Measurements from ENCODE around the gene UBR4.

- TF ChIP-seq, protein P1, sequence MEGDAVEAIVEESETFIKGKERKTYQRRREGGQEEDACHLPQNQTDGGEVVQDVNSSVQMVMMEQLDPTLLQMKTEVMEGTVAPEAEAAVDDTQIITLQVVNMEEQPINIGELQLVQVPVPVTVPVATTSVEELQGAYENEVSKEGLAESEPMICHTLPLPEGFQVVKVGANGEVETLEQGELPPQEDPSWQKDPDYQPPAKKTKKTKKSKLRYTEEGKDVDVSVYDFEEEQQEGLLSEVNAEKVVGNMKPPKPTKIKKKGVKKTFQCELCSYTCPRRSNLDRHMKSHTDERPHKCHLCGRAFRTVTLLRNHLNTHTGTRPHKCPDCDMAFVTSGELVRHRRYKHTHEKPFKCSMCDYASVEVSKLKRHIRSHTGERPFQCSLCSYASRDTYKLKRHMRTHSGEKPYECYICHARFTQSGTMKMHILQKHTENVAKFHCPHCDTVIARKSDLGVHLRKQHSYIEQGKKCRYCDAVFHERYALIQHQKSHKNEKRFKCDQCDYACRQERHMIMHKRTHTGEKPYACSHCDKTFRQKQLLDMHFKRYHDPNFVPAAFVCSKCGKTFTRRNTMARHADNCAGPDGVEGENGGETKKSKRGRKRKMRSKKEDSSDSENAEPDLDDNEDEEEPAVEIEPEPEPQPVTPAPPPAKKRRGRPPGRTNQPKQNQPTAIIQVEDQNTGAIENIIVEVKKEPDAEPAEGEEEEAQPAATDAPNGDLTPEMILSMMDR (conservative IDR thresholded peaks at IDR 0.05; ENCODE audit: low read length) = no peak
- no peak for TF ChIP-seq EZH2phosphoT487 (IDR thresholded peaks at IDR 0.05; ENCODE audit: borderline replicate concordance, low read depth, low read length)
Measured at GRCh38 chr1:19053486-19053885, 156.6 kb downstream of the UBR4 start.

All from OCI-LY7 (cell line).